ENCODE results near the gene EYA4.

EYA4 gene

DNA sequence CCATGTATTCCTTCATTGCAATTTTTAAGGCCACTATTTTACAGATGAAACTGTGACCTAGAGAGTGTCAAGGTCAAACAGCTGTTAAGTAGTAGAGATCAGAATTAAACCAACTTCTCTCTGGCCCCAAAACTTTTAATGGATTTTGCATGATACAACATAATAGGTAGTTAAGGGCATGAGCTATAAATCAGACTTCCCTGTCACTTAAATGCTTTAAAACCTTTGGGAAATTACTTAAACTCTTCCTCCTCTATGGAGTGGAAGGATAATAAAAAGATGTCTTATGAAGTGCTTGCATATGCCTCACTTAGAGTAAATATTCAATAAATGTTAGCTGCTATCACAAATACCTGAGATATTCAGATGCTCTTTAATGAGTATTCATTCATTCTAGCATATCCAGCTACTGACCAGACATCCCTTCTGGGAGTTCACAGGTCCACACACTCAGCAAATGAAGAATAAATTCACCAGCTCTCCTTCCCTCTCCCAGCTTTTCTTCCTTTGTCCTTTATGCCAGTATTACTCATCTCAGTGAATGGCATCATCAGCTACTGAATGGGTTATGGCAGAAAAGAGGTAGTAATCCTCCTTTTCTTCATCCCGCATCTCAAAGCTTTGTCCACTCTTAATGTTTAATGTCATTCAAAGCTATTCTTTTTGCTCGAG lies 36.2 kb downstream of the EYA4 start:
- no peak for DNase-seq (ENCODE audit: low read depth)

DNA sequence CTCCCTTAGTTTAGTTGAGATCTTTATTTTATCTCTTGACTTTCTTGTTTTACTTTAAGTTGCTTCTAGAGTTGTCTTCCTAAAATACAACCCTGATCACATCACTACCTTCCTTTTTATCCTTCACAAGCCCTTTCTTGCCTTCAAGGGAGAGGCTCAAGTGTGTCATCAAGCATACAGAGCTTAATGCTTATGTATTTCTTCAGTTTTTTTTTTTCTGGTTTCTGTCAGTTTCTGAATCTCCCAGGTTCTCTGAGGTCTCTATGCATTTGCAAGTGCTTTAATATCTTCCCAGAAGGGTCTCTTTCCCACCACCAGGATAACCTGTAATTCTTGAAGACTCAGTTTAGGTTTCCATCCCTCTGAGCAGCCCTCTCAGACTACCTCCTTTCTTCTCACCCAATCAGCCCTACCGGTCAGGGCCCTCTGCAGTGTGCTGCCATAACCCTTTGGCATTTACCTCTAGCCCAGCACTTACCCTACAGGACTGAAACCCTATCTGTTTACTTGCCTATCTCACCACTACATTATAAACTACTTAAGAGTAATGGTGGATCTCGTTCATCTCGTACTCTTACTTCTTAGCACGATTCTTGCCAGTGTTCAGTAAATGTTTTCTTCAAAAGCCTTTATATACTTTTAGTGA lies 36.9 kb downstream of the EYA4 start:
- no peak for DNase-seq (ENCODE audit: low read depth)

More for the DNA sequence above, 36.2 kb downstream of the EYA4 start:
- no peak overlapping the region for H3K4me3 ChIP-seq (ENCODE audit: low read depth, low read length)

DNA sequence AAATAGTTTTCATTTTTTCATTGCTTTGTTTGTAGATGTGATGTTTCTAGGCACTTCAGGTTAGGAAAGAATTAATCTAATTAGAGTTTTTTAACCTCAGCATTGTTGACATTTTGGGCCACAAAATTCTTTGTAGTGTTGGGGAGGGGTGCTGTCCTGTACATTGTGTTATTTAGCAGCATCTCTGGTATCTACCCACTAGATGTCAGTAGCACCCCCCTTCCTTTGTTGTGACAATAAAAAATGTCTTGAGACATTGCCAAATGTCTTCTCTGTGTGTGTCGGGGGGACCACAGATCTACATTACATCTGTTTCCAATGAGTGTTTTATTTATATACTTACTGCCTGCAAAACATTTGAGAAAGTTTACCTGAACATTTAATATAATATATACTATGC lies 45.6 kb downstream of the EYA4 start:
- no peak overlapping the region for H3K4me3 ChIP-seq (ENCODE audit: low read depth, low read length)
- no peak for DNase-seq (ENCODE audit: low read depth)

More for the DNA sequence above, 36.9 kb downstream of the EYA4 start:
- no peak overlapping the region for H3K4me3 ChIP-seq (ENCODE audit: low read depth, low read length)

DNA sequence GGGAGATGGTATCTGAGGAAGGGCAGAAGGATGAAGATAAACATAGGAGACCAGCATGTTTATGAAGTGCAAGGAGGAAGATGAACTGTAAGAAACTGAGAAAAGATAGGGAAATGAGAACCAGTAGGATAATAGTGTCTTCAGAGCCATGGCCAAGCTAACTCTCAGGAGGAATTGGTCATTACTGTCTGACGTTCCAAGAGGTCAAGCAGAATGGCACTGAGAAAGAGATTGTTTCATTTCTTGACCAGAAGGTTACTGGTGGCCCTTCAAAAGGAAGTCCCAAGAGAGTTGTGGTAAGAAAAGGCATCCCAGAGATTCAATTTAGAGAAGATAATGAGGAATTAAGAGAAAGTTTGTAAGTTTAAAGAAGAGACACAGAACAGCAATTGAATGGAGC lies 47.5 kb downstream of the EYA4 start:
- no peak overlapping the region for H3K4me3 ChIP-seq (ENCODE audit: low read depth, low read length)
- DNase-seq (ENCODE audit: low read depth): peak; percentile 22

DNA sequence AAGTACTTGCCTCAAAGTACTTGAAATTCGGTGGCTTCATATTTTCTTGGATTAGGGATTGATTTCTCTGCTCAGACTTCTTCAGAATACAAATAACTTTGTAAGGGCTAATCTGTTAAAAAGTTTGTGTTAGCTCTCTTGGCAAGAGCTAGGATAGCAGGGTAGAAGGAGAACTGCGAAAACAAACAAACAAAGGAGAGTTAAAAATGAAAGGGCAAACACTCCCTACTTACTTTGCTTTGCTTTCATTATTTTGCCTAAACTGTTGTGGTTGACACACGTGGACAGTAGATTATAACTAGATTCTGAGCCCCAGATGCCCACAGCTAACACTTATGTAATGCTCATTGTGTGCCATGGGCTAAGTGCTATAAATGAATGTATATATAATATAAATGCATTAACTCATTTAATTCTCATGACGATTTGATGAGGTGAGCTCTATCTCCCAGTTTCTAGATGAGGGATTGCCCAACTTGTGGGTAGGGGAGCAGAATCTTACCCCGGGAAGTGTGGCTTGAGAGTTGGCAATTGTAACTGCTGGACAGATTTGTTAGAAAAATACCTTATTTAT lies 48.7 kb downstream of the EYA4 start:
- H3K4me3 ChIP-seq (ENCODE audit: low read depth, low read length): no peak overlapping the region
- no peak for DNase-seq (ENCODE audit: low read depth)

DNA sequence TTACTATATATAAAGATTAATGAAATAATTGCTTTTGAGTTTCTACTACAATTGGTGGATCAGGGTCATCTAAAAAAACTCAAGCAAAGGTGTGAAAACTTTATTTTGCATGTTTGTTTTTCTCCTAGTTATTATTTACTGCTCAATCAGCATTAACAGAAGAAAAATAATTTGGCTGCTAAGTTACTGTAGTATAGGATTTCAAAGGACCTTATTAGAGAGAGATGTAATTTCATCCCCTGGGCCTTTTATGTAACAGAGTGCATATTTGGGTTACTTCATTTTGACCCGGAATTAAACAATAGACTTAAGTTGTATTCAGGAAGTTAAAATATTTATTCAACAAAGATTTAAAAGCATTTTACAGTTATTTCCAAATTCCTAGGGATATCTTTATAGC lies 49.8 kb downstream of the EYA4 start:
- no peak overlapping the region for H3K4me3 ChIP-seq (ENCODE audit: low read depth, low read length)
- DNase-seq (ENCODE audit: low read depth): no peak

DNA sequence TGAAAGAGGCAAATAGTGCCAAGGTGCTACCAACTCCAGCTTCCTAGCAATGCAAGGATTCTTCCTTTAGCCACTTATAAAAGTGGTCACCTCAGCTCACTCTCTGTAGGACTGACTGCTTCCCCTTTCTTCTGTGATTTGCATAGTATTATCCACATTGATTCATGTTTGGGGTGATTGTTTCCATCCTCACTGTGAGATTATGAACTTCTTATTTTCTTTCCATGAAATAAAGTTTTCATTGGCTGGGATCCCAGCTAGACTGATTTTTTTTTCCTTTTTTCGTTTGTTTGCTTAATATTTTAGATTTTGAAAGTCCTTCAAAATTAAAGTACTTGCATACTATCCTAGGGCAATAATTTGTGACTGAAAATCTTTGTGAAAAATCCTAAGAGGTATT lies 50.5 kb downstream of the EYA4 start:
- H3K4me3 ChIP-seq (ENCODE audit: low read depth, low read length): no peak overlapping the region
- DNase-seq (ENCODE audit: low read depth): no peak

DNA sequence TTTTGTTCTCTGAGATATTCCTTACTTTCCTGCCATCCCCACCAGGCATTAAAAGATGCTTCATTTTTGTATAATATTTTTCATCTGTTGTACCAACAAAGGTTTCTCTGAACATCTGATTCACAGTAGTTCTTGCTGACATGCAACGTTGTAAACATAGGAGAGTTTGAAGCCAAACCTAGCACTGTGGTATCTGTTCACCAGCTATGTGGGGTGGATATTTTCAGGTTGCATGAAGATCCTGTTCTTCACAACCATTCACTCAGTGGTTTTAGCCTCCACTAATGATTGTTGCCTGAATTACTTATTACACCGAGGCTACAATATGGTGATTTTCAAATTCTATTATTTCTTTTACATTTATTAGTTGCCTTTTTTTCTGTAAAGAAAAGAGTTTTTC lies 56.5 kb downstream of the EYA4 start:
- H3K4me3 ChIP-seq (ENCODE audit: low read depth, low read length): no peak overlapping the region

DNA sequence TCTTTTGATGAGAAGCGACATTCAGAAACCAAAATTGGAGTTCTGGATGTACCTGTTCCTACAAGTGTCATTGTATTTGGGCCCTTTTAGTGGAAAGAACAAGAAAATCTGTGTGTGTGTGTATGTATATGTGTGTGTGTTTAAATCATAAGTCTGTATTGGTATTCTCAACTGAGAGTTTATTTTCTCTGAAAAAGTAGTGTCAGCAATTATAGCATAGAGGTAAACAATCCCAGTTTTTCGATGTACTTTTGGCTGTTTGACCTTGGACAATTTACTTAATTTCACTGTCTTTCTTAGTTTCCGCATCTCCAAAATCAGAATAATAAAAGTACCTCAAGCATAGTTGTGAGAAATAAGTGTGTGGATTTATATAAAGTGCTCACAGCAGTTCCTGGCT lies 57.2 kb downstream of the EYA4 start:
- no peak for DNase-seq (ENCODE audit: low read depth)
- H3K4me3 ChIP-seq (ENCODE audit: low read depth, low read length): no peak overlapping the region

More for the DNA sequence above, 56.5 kb downstream of the EYA4 start:
- no peak for DNase-seq (ENCODE audit: low read depth)

DNA sequence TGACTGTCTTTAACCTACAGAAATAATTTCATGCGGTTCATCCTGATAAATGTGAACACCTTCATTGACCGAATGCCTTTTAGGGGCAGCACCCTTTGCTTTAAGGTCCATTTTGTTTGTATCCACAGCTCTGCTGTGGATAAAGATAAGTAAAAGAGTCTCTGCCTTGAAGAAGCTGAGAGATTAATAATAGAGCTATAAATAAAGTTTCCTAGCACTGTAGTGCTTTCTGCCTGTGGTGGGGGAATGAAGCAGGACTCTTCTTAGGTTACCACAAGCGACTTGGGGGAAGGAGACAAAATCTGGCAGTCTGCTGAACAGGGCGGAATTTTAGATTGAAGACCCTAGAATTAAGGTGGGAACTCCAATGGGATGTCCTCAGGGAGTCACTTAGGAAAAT lies 57.6 kb downstream of the EYA4 start:
- no peak overlapping the region for H3K4me3 ChIP-seq (ENCODE audit: low read depth, low read length)
- no peak for DNase-seq (ENCODE audit: low read depth)

DNA sequence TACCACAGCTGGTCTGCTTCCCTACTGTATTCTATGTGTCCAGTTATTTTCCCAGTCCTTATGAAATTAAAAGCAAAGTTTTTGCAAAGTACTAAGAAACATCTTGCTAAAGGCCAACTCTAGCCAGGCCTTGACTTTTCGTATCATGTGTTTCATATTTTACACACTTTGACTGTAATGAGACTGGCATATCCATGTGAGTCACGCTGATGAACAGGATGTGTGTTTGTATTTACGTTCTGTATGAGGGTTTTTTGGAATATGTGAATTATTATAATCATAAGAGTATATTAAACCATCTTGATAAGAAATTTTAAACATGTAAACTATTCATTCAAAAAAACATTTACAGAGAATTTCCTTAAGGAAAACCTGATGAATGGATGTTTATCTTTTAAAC lies 59.7 kb downstream of the EYA4 start:
- no peak for DNase-seq (ENCODE audit: low read depth)
- no peak overlapping the region for H3K4me3 ChIP-seq (ENCODE audit: low read depth, low read length)

DNA sequence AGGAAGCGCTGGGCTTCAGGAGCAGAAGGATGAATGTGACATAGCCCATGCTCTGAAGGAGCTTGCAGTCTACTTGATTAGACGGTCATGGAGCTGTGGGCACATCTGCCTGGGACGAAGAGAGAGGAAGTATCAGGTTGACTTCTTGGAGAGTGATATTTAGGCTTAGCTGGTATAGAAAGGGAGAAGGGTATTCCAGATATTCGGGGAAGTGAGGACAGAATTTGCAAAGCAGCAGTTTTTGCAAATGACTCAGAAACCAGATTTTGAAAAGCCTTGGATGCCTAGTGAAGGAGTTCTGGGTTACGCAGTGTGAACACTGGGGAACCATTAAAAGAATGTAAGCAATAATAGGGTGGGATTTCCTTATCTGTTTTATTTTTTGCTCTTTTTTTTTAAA lies 60.7 kb downstream of the EYA4 start:
- no peak overlapping the region for H3K4me3 ChIP-seq (ENCODE audit: low read depth, low read length)
- no peak for DNase-seq (ENCODE audit: low read depth)

DNA sequence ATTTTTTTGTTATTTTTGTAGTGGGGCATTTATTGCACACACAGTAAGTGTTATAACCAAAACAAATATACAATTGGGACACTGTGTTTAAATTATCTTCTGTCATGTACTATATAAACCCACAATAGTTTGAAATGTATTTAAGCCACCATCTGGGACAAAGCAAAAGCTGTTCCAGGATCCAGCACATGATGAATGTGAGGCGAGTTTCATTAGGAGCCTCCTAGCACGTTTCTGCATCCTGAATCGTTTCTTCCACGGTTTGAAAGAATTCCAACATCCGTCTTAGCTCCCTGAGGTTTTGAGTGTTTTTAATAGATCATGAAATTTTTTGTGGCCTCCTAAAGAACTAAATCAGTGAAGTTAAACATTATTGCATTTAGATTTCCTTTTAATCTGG lies 65.8 kb downstream of the EYA4 start:
- DNase-seq (ENCODE audit: low read depth): no peak

DNA sequence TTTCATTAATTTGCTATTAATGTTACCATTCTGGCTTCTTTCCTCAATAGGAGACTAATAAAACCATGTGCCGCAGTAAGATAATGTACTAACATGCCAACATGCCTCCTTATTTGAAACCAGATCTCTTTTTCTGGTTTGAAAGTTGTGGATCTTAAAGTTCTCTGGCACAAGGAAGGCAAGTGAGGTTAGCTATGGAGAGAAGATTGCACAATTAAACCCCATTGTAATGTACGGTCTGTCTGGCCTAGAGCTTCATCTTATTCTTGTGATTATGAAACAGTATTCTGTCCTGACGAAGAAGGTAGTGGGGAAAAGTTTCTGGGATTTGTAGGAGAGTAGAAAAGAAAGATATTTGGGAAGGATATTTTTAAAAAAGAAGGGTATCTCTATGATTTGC lies 68.4 kb downstream of the EYA4 start:
- no peak overlapping the region for H3K4me3 ChIP-seq (ENCODE audit: low read depth, low read length)
- peak; percentile 28 for DNase-seq (ENCODE audit: low read depth)

More for the DNA sequence above, 65.8 kb downstream of the EYA4 start:
- H3K4me3 ChIP-seq (ENCODE audit: low read depth, low read length): no peak overlapping the region

DNA sequence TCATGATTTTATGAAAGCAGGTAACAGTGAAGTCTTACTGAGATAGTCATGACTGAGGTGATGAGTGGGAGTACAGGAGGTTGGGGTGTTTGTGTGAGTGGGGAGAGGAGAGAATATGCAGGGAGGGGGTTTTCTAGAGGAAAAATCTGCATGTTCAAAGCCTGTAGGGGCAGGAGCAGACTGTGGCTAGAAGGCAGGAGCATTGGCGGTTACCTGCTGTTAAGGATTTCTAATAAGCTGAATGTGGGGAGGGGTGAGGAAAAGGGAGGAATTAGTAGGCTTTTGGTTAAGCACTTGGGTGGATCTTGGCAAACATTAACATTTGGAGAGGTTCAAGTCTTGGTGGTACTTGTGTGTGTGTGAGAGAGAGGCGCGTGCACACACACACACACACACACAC lies 70.8 kb downstream of the EYA4 start:
- H3K4me3 ChIP-seq (ENCODE audit: low read depth, low read length): no peak overlapping the region
- no peak for DNase-seq (ENCODE audit: low read depth)

DNA sequence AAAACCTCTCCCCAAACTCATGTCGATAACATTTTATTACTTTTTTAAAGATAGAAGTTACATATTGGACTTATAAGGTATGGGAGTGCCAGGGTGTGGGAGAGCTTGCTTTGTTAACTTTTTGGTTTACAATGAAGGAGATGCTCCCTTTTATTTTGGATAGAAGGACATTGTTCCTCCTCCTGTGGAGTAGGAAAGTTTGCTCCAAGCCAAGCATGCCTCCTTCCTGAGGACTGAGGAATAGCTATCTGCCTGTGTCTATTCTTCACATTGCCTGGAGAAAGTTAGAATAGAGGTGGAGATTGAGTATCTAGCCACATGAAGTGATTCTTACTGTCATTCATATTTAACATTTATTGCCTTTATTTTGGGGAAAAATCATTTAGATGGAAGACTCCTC lies 71.9 kb downstream of the EYA4 start:
- DNase-seq (ENCODE audit: low read depth): no peak
- no peak overlapping the region for H3K4me3 ChIP-seq (ENCODE audit: low read depth, low read length)

DNA sequence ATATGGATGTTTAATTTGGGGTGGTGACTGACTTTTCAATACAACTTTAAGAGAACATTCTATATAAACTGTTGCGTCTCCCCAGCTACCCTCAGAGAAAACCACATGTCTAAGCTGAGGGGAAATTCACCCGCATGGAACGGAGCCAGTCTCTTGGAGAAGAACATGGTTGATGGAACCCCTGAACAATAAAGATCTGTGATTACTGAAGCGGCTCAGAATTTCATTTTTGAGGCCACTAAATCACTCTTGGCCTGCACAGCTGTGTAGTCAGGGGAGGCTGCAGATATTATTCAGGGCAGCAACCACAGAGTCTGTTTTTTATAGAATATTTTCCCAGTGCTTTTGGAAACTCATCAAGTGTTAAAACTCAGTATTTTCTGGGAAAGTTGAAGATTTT lies 73.8 kb downstream of the EYA4 start:
- DNase-seq (ENCODE audit: low read depth): no peak
- no peak overlapping the region for H3K4me3 ChIP-seq (ENCODE audit: low read depth, low read length)

DNA sequence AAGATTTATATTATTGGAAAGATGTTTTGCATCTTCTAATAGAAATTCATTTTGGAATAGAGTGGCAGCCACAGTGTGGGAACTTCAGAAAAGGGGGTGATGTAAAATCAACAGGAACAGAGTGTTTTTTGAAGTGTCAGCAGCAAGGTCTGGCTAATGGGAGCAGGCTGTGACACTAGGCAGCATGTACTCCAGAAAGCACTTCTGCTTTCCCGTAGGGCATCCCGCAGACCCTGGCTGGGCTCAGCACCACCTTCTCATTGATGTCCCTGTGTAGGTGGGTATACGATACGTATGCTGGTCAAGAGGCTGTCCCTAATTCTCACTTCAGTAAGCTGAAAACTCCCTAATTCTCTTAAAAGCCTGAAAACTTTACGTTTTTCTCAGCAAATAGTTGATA lies 74.7 kb downstream of the EYA4 start:
- DNase-seq (ENCODE audit: low read depth): no peak
- H3K4me3 ChIP-seq (ENCODE audit: low read depth, low read length): no peak overlapping the region

DNA sequence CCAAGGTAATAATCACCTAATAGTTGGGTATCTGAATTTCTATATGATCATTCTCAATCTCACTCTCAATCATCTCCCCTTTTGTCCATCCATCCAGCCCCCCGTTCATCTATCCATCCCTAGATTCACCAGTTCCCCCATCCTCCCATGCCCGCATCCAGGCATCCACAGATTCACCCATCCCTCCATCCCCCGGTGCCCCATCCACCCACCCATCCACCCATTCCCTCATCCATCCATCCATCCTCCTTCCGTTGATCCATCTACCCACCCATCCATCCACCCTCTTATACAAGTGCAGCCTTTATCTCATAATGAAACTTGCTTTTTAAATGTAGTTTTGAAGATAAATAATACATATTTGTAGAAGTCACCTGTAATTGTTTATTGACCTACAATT lies 76.5 kb downstream of the EYA4 start:
- no peak for DNase-seq (ENCODE audit: low read depth)
- no peak overlapping the region for H3K4me3 ChIP-seq (ENCODE audit: low read depth, low read length)

DNA sequence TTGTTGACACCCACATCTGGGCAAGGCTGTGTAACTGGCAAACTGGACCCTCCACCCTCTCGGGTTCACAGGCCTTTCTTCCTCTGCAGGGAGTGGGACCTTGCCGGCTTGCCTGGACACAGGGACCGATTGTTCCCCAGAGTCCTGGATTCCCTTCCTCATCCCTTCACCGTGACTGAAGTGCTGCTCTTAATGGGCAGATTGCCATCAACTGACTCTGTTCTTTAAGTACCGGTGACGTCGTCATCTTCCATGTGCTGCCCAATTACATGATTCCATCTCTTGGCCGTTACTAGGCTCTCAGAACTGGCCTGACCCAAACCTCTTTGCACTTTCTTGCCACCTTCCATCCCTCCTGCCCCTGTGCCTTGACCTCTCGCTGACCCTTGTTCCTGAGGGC lies 85.4 kb downstream of the EYA4 start:
- no peak for DNase-seq (ENCODE audit: low read depth)
- H3K4me3 ChIP-seq (ENCODE audit: low read depth, low read length): no peak overlapping the region

DNA sequence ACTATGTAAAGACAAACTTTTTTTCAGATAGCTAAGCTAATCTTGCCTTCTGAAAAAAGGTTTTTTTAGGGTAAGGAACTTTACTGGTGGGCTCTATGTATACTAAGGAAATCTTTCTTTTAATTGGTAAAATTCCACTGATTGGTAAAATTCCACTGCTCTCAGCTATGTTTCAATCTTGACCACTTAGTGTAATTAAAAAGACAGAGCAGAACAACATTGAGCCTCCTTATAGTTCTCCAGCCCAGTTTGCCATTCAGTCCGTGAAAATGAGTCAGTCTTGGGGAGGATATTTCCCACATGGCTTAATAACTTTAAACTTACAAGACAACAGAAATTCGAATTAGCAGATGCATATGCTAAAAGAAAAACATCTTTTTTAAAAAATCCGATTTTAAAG lies 92.7 kb downstream of the EYA4 start:
- no peak for DNase-seq (ENCODE audit: low read depth)
- H3K4me3 ChIP-seq (ENCODE audit: low read depth, low read length): no peak overlapping the region
